Left ventricle myocardium inferior (tissue), 1 donor: ENCODE measurements around the gene HMCN2. TPM values are rescaled to one million over a fixed set of nuclear protein-coding genes. Genes with fewer than 3 reads are reported as not detected.

Source experiments
- DNase-seq: peaks from one replicate; pipeline ENCODE4 v3.0.0-alpha.2; 2020
- H3K27ac ChIP-seq: fragments of 200-600 bp; replicated peaks from 2 replicates; pipeline ENCODE4 v1.8.0; 2021
- H3K27me3 ChIP-seq: fragments of 200-600 bp; 2 replicates; pipeline ENCODE4 v1.8.0; 2021; ENCODE audit warnings: low read depth
- H3K36me3 ChIP-seq: fragments of 200-600 bp; 2 replicates; pipeline ENCODE4 v1.8.0; 2021
- H3K4me1 ChIP-seq: fragments of 200-600 bp; 2 replicates; pipeline ENCODE4 v1.8.0; 2021
- H3K4me3 ChIP-seq: fragments of 200-600 bp; 2 replicates; pipeline ENCODE4 v1.8.0; 2021; ENCODE audit warnings: mild to moderate bottlenecking, moderate library complexity
- H3K9me3 ChIP-seq: fragments of 200-600 bp; replicated peaks from 2 replicates; pipeline ENCODE4 v1.8.0; 2021
- intact Hi-C: fragments of 100-400 bp; cut with micrococcal nuclease; formaldehyde crosslinking; loops from one replicate; pipeline ENCODE4 v1.11.0; 2022
- total RNA-seq: library from RNA; stranded (reverse); fragmentation: NEBNext Ultra II Directional; extraction: Animal tissue kit (Norgen Biotek cat#: 25700); gene quantifications from one replicate; pipeline ENCODE4 v1.2.1, GENCODE V29; 2021
- TF ChIP-seq, protein P1 (sequence below): fragments of 200-600 bp; IDR thresholded peaks from 2 replicates; pipeline ENCODE4 v1.8.0; 2021; ENCODE audit warnings: antibody characterized with exemption, mild to moderate bottlenecking, borderline replicate concordance
- donor health status: DM: no; HTN: yes; CAD: no; lungs with severe emphysema.

Gene HMCN2
- total RNA-seq, 1 donor from 2014 or later = 5.5 TPM

DNA sequence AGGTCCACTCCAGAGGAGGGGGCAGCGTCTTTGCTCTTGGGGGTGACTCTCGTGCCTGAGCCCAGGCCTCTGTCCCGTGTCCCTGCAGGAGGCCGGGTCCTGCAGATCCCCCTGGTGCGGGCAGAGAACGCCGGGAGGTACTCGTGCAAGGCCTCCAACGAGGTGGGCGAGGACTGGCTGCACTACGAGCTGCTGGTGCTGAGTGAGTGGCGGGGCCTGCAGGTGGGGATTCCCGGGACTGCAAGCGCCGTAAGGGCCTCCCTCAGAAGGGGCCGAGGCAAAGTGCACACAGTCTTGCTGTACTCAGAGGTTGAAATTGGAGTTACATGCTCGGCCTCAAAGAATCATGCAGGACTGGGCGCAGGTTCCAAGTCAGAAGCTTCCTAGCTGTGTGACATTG lies 116.5 kb downstream of the HMCN2 start:
- Histone ChIP-seq H3K4me3 (no peak overlapping the region), H3K4me1 (no peaks in the 10 kb centered on the region), H3K27me3 (peaks cover 22% of the 10 kb centered on the region), H3K27ac (no peak overlapping the region), H3K36me3 (no peaks in the 10 kb centered on the region), H3K9me3 (no peaks in the 10 kb centered on the region)
- intact Hi-C loops = no loop called here
- TF ChIP-seq, protein P1, sequence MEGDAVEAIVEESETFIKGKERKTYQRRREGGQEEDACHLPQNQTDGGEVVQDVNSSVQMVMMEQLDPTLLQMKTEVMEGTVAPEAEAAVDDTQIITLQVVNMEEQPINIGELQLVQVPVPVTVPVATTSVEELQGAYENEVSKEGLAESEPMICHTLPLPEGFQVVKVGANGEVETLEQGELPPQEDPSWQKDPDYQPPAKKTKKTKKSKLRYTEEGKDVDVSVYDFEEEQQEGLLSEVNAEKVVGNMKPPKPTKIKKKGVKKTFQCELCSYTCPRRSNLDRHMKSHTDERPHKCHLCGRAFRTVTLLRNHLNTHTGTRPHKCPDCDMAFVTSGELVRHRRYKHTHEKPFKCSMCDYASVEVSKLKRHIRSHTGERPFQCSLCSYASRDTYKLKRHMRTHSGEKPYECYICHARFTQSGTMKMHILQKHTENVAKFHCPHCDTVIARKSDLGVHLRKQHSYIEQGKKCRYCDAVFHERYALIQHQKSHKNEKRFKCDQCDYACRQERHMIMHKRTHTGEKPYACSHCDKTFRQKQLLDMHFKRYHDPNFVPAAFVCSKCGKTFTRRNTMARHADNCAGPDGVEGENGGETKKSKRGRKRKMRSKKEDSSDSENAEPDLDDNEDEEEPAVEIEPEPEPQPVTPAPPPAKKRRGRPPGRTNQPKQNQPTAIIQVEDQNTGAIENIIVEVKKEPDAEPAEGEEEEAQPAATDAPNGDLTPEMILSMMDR = no peak
- no peak for DNase-seq

DNA sequence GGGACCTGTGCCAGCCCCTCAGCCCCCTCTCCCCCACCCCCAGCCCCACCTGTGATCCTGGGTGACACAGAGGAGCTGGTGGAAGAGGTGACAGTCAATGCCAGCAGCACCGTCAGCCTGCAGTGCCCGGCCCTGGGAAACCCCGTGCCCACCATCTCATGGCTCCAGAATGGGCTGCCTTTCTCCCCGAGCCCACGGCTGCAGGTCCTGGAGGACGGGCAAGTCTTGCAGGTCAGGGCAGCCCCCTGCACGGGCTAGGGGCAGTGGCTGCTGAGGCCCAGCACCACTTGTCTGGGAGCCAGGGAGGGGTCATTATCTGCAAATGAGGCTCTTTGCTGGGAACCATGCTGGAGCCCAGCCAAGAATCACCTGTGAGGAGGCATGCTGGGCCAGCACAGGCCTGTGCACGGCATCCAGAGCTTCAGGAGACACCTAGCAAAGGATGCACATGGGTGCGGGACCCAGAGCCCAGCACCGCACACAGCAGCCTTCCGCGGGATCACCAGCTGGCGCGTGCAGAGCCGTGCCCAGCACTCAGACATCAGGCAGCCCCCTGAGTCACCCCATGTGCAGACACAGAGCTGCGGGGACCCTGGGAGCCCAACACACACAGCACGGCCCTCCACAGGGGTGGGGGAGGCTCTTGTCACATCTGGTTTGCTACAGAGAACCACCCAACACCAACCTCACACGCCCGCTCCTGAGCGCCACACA lies 117.2 kb downstream of the HMCN2 start:
- no peak overlapping the region for H3K4me3 ChIP-seq
- no peaks in the 10 kb centered on the region for H3K36me3 ChIP-seq
- DNase-seq = no peak

DNA sequence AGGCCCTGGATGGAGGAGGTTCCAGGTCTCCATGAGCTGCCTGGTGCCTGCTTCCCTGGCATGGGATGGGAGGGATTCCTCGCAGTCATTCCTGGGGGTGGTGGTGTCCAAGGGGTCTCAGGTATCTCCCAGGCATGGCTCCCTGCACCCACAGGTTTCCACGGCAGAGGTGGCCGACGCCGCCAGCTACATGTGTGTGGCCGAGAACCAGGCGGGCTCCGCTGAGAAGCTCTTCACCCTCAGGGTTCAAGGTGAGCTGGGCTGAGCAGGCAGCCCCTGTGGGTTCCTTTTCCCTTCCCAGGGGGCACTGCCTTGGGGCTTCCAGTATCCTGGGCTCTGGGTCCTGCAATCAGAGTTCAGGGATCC lies 117.8 kb downstream of the HMCN2 start:
- no peak for DNase-seq
- intact Hi-C loops = no loop called here
- Histone ChIP-seq H3K27ac (no peak overlapping the region), H3K36me3 (no peaks in the 10 kb centered on the region), H3K4me3 (no peak overlapping the region), H3K9me3 (no peaks in the 10 kb centered on the region), H3K27me3 (peaks cover 22% of the 10 kb centered on the region), H3K4me1 (no peaks in the 10 kb centered on the region)
- TF ChIP-seq, protein P1 = no peak

More for the DNA sequence above, 117.2 kb downstream of the HMCN2 start:
- TF ChIP-seq, protein P1 = no peak
- intact Hi-C loops = no loop called here
- Histone ChIP-seq H3K9me3 (no peaks in the 10 kb centered on the region), H3K27me3 (peaks cover 22% of the 10 kb centered on the region), H3K4me1 (no peaks in the 10 kb centered on the region), H3K27ac (no peak overlapping the region)

DNA sequence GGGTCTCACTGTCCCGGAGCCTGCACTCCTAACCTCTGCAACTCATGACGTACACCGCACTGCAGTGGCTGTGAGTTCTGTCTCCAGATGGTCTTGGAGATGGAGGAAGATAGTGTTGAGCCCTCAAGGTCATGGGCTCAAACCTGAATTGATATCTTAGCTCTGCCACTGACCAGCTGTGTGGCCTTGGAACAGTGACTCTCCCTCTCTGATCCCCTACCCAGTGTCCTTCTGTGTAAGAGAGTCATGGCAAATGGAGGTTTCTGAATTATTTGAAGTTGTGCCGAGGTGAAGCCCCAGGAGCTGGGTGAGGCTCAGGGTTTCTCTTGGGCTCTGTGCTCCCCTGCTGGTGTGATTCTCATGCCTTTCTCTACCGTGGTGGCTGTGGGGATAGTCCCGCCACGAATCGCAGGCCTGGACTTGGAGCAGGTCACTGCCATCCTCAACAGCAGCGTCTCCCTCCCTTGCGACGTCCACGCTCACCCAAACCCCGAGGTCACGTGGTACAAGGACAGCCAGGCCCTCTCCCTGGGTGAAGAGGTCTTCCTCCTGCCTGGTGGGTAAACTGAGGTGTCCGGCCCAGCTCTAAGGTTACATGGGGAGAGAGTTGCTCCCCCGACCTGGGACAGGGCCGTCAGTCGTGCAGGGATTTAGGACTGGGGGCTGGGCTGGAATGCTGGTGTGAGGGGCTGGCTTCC lies 118.6 kb downstream of the HMCN2 start:
- Histone ChIP-seq H3K27me3 (peaks cover 20% of the 10 kb centered on the region), H3K4me3 (no peak overlapping the region), H3K27ac (no peak overlapping the region), H3K4me1 (no peaks in the 10 kb centered on the region), H3K9me3 (no peaks in the 10 kb centered on the region), H3K36me3 (no peaks in the 10 kb centered on the region)
- intact Hi-C loops = no loop called here
- TF ChIP-seq, protein P1 = no peak
- no peak for DNase-seq

GRCh38 chr9:130385257-130385656 lies 119.7 kb downstream of the HMCN2 start:
- Histone ChIP-seq H3K9me3 (no peaks in the 10 kb centered on the region), H3K4me3 (no peak overlapping the region), H3K4me1 (no peaks in the 10 kb centered on the region), H3K36me3 (no peaks in the 10 kb centered on the region), H3K27ac (no peak overlapping the region), H3K27me3 (peaks cover 17% of the 10 kb centered on the region)
- no peak for DNase-seq
- TF ChIP-seq, protein P1 = no peak
- intact Hi-C loops = no loop called here
